HG02885 (cell line): Measurements from ENCODE around the gene SASH3.

ENCODE experiments used
- ATAC-seq: cut with Tn5 transposase; IDR thresholded peaks from one replicate; pipeline ENCODE4 v1.9.1; 2021; ENCODE audit warnings: mild to moderate bottlenecking; ENCODE audit not compliant: unreplicated experiment, poor library complexity

SASH3 gene

DNA sequence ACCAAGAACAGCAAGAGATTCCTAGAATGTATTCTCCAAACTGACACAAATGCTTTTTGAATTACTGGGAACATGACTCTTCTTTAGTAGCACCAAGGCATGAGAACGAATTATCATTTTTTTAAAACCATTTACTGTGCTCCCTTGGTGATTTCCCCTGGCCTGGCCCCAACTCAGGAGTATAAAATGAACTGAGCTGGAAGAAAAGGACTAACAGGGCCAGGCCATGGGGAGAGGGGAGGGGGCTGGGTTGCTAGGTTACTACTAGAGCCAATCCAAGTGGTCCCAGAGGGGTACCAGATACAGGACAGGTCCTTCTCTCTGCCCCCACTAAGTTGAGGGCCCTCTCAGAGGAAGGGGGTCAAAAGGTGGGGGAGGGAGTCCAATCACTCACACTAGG, 23.1 kb downstream of the SASH3 start:
- no peak for ATAC-seq

DNA sequence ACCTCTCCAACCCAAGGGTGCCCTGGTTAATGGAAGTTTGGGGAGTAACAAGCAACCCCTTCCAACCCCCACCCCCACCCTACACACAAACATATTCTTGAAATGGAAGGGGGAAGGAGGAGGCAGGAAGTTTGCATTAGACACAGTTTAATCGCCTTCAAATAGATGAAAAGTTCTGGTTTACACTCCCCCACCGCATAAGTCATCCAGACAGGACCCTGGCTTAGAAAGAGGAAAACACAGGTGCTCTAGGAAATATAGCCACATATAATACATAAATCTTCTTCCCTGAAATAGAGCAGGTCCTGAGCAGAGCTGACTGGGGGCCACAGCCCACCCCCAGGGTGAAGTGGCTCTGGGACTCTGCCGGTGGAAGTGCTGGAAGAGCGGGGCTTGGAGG, 25.1 kb downstream of the SASH3 start:
- no peak for ATAC-seq

DNA sequence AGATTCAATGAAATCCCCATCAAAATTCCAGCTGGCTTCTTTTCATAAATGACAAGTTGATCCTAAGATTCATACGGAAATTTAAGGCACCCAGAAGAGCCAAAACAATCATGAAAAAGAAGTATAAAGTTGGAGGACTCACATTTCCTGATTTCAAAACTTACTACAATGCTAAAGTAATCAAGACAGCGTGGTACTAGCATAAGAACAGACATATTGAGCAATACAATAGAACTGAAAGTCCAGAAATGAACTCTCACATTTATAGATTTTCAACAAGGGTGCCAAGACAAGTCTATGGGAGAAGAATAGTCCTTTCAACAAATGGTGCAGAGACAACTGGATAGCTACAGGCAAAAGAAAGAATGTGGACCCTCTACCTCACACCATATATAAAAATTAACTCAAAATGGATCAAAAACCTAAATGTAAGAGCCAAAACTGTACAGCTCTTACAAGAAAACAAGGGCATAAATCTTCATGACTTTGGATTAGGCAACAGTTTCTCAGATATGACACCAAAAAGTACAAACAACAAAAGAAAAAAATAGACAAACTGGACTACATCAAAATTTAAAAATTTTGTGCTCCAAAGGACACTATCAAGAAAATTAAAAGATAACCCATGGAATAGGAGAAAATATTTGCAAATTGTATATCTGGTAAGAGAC, 28.5 kb downstream of the SASH3 start:
- no peak for ATAC-seq

DNA sequence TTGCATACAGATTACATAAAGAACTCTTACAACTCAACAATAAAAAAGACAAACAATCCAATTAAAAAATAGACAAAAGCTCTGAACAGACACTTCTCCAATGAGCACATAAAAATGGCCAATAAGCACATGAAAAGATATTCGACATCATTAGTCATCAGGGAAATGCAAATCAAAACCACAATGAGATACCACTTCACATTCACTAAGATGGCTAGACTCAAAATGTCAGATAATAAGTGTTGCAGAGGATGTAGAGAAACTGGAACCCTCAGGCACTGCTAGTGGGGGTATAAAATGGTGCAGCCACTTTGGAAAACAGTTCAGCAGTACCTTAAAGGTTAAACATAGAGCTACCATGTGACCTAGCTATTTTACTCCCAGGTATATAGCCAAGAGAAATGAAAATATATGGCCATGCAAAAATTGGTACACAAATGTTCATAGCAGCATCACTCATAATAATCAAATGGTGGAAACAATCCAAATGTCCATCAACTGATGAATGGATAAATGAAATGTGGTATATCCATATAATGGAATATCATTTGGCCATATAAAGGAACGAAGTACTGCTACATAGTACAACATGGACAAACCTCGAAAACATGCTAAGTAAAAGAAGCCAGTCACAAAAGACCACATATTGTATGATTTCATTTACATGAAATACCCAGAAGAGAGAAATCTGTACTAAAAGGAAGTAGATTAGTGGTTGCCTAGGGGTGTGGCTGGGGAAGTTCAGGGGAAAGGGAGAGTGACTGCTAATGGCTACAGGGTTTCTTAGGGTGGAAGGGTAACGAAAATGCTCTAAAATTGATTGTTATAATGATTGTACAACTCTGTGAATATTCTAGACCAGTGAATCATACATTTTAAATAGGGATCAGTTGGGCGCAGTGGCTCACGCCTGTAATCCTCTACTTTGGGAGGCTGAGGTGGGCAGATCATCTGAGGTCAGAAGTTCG, 29.4 kb downstream of the SASH3 start:
- no peak for ATAC-seq

DNA sequence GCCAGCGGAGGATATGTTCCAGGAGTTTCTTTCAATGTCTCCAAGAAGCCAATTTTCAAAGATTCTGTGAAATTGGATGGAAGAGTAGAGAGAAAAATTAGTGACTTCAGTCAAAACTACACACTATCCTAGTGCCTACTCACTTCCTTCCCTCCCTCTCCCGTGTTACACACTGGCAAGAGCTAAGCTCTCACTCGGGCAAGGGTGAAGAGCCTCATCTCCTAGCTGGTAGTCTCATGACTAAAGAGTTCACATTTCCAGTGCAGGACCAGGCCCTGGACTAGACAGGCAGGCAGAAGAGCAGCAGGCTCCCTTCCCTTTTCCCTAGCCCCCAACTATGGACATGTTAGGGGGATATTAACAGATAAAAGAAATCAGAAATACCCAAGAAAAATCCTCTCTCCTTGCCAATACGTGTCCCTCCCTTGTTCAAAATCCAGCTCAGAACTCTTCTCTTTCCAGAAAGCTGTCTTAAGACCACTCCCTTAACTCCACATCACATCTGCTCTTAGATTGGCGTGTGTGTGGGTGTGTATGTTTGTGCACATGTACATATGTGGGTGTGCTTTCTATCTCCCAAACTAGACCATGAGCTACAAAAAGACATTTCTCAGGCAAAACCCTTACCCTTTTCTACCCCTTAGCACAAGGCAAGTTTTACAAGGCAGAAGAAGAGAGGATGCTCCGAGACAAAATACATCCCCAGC, 34.1 kb downstream of the SASH3 start:
- ATAC-seq: no peak

DNA sequence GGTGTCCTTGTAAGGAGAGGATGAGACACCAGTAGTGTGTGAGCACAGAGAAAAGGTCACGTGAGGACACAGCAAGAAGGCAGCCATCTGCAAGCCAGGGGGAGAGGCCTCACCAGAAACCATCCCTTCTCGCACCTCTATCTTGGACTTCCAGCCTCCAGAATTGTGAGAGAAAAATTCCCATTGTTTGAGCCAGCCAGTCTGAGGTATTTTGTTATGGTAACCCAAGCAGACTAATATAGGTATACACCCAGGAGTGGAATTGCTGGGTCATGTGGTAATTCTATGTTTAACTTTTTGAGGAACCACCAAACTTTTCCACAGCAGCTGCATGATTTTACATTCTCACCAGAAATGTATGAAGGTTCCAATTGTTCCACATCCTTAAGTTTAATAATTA, 38.4 kb downstream of the SASH3 start:
- ATAC-seq: no peak

DNA sequence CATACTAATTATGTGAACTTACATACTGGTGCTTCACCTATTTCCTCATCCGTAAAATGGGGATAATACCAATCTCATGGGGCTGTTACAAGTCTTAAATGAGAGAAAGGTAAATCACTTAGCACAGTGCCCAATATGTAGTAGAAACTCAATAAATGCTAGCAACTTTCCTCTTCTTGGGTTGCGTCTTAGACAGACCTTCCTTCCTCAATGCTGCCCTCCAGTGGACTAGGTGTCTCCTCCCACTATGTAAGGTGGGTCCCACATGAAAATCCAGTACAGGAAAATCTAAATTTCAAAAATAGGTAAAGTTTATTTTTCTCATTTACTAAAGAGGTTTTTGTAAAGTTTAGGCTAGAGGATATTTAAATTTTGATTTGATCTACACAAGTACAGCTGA, 43.4 kb downstream of the SASH3 start:
- ATAC-seq: peak; percentile 68

DNA sequence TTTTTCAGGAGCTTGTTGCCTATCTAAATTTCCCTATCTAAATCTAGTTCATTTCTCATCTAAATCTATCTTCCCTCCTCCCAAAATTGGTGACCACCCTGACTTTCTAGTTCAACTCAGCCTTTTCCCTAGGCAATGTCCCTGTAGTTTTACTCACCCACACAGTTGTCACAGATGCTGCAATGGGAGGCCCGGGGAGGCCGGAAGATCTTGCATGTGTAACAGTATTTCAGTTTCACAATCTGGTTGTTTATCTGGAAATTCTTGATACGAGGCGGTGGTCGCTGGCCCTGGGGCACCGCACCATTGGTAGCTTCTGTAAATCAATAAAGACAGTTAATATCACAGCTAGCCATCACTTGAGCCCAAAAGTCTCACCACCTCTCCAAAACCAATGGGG, 43.8 kb downstream of the SASH3 start:
- ATAC-seq: no peak

DNA sequence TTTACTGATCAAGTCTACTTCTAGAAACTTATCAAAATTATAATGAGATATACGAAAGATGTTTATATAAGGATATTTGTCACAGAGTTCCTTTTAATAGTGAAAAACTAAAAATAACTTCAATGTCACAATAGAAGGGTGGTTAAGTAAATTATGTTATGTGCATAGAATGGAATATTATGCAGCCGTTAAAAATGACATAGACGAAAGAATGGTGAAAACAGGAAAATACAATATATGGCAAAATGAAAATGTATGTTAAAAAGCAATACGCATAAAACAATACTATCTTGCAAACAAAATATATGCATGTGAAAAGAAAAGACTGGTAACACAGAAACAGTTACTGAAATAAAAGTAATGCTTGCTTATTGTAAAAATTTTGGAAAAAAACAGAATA, 44.9 kb downstream of the SASH3 start:
- no peak for ATAC-seq

DNA sequence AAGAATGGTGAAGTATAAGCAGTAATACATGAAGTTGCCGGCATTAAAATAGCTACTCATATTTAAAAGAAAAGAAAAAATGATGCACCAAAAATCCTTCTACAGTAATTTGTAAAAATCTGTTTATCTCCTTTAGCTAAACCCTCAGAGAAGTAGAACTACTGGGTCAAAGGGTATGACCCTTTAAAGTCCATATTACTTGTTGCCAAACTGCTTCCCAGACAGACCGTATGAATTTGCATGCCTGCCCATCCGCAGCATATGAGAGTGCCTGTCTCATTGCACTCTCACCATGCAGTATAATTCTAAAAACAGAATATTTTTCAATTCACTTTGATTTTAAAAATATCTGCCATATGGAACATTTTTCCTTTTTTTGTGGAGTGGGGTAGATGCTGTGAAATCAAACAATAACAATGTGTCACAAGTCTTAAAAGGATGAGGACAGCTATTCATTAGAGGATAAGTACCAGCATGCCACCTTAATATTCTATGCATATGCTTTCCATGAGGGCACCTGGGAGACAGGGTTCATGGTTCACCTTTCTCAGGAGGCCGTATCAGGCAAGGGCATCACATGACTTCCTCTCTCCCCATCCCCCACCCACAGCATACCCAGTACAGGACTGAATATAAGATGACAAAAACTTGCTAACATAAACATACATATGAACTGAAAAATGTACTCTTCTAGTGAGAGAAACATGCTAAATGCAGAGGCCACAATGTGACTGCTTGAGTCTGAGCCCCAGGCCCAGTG, 46.2 kb downstream of the SASH3 start:
- ATAC-seq: no peak

DNA sequence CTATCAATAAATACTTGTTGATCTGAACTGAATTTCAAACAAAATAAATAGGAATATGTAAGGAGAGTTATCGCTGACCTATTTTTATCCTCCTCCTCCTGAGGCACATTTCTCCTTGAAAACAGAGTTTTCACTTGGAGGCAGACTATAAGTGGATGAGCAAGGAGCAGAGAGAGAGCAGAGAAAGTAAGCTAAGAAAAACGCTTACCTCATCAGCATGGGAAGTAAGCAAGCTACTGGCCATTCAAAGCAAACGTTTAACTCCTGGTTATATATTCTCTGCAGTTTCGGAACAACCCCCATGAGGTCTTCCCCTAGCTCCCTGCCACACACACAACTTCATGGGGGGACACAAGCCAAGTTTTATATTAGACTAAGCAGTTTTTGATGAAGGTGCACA, 50.7 kb downstream of the SASH3 start:
- no peak for ATAC-seq

DNA sequence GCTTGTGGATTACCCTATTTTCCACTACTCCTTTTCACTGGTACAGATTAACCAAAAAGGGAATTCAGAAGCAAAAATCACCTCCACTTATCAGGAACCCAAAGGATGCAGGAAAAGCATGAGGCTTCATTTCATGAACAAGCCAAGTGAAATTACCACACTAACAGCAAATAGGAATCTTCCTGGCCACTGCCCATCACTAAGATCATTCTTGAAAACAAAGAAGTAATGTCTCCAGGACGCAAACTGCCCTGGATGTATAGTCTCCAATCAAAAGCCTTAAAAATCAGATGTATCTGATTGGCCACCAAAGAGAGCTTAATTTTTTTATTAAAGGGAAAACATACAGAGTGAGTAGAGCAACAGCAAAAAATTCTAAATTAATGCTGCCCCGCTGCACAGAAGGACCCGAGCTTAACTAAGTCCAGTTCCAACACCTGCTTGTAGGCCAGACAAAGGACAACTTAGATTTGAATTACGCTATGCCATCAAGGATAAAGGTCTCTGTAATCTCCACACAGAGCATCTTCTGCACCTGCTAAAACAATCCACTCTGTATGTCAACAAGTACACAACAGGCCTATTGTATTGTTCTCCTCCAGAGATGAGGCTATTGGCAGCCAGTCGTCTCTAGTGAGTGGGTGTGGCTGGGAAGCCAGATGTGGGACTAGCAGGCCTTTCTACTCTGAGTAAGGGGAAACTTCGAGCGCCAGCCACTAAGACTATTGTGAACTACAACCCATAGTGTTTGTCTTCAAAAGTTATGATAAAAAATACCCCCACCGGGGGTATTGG, 51.5 kb downstream of the SASH3 start:
- ATAC-seq: no peak

DNA sequence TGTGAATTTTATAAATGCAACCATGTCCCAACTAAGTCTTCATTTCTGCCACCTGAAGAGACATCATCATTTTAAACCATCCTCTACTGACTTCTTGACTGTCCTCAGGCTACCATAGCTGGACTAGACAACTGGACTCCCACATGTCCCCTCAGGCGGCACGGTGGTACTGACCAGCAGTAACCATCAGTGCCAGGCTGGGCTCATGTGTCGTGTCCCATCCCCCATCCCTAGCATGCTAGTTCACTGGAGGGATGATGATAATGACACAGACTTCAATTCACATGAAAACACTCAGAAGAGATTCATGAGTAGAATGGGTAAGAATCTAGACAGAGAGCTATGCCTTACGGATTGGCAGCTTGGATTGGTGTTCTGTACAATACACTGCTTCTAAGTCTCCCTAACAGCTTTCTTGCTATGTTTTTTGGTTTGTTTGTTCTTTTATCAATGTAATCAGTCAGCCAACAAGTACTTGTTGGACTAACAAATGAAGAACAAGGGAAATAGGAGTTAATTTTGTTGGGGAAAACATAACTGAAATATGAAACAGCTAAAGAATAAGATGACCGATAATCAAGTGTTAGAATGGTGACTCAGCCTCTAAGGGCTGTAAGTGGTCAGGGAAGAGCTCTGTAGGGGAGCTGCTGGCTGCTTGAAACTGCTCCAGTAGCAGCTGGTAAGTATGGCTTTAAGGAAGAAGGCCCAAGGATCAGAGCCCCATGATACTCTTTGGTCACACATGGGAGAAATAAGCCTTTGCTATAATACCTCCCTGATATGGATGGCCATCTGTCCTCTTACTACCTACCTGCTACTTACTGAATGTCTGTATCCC, 53.6 kb downstream of the SASH3 start:
- no peak for ATAC-seq

DNA sequence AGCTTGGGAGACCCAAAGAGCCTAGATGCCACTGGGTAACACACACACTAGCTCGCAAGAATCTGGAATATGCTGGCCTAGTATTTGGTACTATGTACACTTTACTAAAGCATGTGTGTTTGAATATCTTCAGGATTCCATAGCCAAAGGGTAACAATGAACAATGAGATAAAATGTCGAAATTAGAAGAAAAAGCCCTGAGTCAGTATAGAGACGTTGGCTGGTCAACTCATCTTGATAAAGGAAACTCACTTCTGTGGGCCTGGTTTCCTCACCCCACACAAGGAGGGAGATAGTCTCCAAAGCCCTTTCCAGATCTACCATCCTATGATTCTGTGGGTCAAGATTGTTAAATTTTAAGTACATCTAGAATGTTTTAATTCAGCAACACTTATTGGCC, 57.1 kb downstream of the SASH3 start:
- ATAC-seq: no peak

DNA sequence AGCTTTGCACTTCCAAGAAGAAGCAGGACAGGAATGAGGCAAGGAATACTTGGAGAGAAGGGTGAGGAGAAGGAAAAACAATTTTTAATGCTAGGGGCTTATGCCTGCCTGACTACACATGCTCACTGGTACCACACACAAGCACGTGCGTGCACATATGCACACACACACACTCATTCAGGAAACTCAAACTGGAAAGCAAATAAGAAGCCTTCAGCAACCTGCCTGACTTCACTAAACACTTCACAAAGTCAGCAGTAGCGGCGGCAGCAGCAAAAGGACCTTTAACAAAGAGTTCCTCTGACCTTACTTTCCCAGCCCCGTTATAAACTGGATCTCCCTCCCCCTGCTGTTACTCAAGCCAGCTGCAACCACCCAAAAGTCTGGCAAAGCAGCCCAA, 60.6 kb downstream of the SASH3 start:
- ATAC-seq: no peak

DNA sequence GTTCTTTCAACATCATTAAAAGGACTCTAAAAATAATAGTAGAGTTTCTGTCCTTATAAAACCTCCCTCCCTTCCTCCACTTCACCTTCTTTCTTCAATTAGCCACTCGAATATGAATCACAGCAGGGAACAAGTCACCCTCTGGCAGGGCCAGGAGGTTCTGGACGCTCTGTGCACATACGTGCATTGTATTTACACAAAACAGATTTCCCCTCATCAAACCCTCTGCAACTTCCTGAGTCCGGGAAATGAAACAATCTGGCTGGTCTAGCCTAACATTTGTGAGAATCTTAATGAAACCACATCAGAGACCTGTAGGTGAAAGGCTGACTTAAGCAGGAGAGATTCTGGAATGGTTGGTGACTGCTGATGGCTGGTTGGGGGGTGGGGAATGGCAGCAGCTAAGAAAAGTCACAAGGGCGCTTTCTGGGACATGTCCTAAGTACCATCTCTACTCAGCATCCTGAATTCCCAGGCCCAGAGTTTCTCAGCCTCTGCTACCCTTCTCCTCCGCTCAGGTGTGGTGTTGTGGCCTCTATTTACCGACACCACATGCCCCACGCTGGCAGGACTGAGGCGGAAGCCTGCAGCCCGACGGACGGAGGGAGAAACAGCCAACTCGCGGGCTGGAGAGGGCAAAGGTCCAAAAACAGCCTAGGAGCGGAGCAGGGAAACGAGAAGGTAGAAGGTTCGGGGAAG, 62.9 kb downstream of the SASH3 start:
- no peak for ATAC-seq

DNA sequence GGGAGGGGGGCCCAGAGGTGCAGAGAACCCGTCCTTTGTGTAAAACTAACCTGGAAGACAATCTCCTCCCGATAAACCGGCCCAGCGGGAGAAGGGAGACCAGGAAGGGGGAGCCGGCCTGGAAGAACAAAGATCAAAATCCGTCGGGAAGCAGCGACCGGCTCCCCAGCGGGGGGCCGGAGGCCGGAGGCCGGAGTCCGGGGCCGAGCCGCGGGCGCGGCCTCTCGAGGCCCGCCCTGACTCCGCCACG, 63.4 kb downstream of the SASH3 start:
- ATAC-seq: no peak

DNA sequence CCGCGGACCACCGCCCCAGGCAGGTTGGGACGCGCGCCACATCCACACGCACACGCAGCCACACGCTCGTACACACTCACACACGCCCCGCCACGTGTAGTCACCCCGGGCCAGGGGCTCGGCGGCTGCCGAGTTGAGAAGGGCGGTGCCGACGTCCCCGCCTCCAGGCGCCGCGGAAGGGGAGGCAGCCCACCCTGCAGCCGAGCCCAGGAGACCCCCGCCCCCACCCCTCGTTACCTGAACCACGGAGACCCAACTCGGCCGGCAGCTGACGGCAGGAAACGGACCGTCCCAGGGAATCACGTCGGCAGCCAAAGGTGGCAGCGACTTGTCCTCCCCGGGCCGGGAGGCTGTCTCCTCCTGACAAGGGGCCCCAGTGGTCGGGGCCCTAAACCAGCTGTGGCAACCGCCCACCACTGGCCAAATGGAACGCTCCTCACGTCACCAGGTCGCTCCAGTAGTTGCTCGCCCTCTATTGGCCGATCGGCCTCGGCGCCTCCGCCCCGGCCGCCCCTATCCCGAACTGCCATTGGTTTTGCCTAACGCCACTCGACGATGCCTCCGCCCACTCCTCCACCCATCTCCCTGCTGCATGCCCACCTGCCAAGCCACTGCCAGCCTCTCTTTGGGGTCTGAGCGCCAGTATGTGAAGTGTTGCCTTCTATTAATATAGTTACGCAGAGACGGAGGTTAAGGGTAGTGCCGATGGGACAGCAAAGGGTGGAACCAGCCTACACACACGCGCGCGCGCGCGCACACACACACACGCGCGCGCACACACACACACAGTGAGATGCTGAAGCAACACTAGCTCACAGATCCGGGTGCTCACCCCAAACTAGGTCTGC, 63.9 kb downstream of the SASH3 start, which contains the start of gene ZDHHC9:
Gene ZDHHC9 (minus strand): TSS at position 428 of the 848 bp plus-strand sequence. CDS start 1,941 bp downstream, outside the sequence.
- peak; percentile 98 for ATAC-seq
